Activated CD4-positive, alpha-beta T cell treated with anti-CD3 and anti-CD28 coated beads for 4 hours (primary cell): ENCODE measurements around the gene AUTS2.

Experiments
- DNase-seq, 2 donors: peaks; one replicate each; pipeline ENCODE4 v3.0.0-alpha.2; 2020

The AUTS2 gene

DNA sequence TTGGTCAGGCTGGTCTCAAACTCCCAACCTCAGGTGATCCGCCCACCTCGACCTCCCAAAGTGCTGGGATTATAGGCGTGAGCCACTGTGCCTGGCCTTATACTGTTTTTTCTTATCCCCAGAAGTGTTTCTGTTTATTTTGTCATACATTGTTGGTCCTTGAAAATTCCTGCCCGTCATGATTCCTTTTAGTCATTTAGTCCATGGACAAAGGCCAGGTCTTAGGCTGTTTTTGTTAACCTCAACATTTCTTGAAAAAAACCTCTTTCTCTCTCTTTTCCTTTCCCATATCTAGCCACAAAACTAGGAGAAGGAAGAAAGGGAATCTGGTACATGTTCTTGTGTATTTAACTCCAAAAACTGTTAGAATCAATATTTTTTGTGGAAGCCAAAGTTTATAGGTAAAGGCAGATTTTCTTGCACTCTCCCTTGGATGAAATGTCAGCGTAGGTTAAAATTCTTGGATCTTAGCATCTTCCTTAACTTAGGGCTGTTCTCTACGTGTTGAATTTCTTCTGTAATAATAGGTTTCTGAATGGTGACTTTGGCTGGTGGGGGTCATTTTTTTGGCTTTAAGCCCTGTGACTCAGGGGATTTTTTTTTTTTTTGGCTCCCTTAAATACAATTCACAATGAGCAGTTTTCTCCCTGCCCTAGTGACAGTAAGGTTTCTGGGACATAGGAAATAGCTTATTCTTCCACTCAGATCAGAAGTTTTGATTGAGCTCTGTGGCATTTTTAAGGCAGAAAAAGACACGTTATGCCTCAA is 500.8 kb downstream of the AUTS2 start:
- DNase-seq: no peak

DNA sequence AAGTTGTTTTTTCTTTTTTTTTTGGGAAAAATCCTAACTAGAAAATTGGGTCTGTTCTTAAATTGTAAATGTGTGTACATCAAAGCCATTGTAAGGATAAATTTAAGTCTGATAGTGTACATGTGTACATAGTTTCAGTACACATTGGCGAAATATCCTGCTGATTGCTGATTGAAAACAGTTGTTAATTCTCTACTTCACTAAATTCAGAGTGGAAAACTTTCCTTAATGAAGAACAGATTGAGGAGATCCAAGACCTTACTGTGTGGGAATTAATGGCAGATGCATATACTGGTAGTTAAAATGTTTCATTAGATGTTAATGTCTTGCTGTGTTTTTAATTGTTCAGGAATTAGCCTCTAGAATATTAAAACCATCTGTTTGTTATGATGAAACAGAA is 506.0 kb downstream of the AUTS2 start:
- DNase-seq: no peak

DNA sequence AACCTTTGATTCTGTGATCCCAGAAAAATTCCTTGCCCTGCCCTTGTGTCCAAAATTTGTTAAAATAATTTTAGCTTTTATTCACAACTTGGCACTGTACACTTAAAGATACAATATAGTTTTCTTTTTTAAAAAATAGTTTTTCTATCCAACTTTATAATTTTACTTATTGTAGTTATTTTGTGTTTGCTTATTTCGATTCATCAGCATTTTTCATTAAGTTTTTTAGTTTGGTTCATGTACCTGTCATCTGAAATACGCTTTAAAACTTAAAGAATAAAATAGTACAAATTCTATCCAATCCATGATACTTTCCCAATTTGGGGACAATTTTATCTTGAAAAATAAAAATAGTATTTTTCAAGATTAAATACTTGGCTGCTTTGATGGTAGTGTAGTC is 514.8 kb downstream of the AUTS2 start:
- no peak for DNase-seq

DNA sequence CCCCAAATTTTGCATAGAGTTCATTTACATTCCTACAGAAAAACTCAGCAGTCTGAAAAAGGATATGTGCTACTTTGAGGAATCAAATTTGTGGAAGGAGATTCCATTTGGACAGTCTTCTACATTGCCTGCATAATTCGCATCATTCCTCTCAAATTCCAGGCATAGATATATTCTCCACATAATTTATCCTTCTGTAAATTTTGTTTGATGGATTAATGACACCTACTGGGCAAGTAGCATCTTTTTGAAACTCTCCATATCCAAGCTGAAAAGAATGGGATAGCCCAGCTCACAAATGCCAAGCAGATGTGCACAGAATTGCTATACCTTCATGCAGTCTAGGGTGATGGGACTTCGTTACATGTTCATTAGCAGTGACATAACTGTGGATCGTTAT is 515.3 kb downstream of the AUTS2 start:
- DNase-seq: no peak

DNA sequence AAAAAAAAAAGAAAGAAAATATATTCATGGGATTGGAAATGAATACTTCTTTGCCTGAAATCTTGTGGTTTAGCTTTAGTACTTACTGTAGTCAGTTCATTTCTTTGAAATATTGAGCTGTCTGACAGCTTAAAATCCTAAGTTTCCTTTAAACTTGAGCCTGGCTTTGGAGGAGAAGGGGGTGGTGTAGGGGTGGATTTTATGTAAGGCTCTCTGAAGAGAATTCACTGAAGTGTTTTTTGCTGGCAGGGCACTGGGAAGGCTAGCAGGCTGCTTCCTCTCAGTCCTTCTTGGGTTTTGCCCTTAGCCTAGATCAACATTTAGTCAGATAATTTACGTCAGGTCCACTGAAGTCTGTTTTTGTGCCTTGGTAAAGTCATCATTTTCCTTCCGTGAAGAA is 516.5 kb downstream of the AUTS2 start:
- DNase-seq: no peak

DNA sequence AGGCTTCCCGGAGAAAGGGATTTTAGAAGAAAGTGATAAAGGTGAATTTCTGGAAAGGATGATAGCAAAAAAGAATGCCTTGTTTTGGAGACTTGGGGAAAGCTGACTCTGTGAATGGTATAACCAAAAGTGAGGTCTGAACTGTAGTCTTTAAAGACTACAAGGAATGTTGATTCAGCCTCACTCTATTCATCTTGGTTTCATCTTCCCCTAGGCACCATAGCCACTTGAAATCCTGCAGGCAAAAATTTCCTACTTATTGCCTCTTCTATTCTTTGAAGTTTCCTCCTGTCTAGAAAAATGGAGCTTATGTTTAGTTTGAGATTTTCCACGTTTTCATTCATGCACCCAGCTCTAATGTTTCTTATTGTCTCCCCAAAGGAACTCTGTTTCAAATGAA is 518.0 kb downstream of the AUTS2 start:
- DNase-seq: no peak

DNA sequence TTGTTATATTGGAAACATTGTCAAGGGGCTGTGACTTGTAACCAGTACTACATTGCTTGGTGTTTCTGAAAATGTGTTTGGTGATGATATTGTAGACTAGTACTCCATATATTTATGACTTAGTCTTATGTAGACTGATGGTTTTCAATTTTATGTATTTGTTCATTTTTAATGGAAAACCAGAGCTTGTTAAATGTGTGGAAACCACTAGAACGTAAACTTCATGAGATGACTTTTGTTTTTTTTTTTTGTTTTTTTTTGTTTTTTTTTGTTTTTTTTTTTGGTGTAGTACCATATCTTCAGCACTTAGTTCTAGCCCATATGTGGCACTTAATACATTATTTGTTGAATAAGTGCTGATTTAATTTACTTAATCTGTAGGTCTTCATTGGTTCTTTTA is 518.6 kb downstream of the AUTS2 start:
- DNase-seq: no peak

DNA sequence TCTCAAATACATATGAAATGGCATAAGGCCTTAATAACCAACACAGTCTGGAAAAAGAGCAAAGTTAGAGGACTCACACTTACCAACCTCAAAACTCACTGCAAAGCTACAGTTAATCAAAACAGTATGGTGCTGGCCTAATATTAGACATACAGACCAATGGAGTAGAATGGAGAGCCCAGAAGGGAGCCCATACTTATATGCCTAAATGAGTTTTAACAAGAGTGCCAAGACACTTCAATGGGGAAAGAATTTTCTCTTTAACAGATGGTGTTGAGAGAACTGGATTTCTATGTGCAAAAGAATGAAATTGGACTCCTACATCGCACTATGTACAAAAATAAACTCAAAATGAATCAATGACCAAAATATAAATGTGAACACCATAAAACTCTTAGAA is 522.6 kb downstream of the AUTS2 start:
- DNase-seq: no peak

DNA sequence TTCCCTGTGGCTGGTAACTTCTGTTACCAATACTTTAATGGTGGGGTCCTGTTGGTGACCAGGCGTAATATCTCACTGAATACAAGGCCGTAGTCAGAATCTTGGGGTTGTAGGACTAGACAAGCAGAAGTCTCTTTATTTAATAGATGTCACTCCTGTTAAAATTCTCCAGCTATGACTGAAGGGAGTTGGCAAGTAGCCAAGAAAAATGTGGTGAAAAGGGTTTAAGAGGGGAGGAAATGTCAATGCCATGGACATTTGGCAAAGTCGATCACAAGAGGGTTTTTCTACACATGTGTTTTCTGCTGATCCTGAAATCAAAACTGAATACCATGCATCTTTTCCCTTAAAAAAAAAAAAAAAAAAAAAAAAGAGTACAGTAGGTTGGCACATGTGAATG is 533.5 kb downstream of the AUTS2 start:
- DNase-seq: no peak

DNA sequence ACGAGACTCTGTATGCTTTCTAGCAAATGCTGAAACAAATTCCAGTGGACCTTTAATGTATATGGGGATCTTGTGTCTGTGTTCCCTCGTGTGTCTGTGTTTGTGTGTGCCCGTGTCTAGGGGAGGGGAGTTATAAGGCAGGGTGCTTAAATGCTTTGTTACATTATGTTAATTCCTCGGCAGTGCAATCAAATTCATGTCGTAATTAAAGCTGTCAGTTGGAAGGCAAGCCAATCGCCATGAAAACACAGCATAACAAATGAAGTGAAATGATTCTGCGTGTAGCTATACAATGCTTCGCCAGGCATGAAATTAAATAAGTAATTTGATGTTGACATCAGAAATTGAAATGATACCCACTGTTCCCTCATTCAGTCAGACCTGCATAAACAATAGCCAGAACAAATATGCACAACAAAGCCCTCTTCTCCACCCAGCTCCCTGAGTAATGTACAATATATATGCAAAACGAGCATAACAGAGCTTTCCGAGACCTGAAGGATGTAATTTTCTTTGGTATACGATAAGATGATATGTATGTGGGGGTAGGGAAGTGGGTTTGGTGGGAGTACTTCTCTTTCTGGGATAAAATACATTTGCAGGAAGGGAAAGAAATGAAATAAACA is 534.1 kb downstream of the AUTS2 start:
- no peak for DNase-seq

DNA sequence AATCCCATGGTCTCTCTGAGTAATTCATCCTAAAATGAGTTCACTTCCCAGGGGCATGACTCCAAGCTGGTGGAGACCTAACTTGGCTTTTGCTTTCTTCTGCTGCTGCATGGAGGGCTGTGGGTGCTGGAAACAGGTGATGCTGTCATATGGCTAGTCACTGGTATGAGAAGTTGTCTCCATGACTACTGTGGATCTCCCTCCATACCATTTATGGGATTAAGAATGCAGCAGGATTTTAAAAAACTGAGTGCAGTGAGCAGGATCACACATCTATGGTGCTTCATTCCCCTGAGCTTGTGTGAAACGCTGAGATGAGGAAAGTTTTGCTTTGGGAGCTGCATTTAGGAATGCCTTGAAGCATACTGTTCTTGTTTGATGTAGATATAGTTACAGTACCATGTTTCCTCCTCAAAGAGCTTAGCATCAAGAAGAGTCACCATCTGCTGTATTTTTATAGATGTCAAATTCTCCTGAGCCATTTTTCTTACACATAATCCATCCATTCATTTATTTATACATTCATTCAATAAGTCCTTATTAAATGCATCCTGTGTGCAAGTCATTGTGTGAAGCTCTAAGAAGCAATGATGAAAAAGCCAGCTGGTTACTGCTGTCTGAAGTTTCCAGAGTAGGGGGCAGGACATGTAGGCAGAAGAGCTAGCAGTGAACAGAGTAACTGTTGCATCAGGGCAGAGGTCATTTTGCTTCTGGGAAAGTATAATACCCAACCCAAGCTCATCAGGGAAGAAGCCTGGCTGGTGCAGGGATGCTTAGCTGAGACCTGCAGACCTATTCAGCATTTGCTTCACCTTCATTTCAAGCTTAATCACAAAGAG is 534.8 kb downstream of the AUTS2 start:
- no peak for DNase-seq

DNA sequence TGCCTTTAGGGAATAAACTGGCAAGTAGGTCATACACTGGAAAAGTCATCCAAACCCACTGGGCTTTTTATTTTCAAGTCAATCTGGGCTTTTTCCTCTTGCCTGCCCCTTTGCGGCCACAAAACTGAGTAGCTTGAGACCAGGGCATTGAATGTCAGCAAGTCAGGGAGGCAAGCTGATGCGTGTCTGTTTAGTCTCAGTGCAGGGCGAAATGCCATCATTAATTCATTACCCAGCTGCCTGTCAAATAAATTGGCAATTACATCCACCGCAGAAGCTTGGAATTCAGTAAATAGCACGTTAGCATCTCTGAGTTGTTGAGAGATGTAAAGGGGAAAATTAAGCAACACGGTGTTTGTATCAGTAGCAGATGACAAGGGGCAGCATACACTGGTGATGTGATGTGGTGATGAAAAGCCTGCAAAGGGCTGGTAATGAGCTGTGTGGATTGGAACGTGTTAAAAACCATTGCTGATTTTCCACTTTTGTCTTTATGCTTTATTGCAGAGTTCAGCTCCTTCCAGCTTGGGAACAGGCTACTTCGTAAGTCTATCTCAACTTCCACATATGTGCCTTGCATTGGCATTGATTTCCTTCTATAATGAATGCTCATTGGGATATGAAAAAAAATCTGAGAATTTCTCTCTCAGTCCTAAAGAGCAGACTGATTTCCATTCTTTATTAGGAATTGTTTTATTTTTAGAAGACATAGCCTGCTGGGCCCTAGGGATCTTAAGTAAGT is 535.9 kb downstream of the AUTS2 start:
- DNase-seq: no peak

DNA sequence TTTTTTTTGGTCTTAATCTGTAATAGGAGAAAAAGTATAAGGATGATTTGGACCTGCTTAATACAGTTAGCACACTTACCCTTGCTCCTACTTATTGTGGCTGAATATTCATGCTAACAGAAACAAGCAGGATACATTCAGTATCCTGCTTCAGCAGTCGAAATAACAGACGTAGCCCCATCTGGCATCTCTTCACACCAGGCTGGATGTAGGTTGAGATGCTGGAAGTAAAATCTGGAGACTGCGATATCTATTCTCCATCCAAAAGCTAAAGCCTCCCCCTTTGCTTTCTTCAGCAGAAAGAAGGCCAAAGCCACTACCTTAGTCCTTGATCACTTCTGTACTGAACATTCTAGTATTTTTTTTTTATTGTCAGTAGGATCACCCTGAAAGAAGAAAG is 537.4 kb downstream of the AUTS2 start:
- no peak for DNase-seq

DNA sequence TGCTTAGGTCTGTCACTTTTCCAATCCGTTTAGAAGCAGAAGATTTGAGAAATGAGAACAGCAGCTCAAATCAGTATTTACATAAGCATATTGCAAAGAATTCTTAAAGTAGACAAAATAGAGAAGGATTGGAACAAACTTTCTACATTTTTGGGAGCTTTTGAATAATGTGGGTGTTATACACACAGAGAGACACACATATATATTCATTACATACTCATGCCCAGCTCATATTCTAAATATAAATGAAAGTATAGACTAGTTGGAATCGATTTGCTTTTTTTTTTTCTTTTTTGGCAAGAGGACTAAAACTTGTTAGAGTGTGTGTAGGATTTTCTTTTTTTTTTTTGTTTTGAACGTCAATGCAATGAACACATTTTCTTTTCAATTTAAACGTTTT is 538.9 kb downstream of the AUTS2 start:
- no peak for DNase-seq

DNA sequence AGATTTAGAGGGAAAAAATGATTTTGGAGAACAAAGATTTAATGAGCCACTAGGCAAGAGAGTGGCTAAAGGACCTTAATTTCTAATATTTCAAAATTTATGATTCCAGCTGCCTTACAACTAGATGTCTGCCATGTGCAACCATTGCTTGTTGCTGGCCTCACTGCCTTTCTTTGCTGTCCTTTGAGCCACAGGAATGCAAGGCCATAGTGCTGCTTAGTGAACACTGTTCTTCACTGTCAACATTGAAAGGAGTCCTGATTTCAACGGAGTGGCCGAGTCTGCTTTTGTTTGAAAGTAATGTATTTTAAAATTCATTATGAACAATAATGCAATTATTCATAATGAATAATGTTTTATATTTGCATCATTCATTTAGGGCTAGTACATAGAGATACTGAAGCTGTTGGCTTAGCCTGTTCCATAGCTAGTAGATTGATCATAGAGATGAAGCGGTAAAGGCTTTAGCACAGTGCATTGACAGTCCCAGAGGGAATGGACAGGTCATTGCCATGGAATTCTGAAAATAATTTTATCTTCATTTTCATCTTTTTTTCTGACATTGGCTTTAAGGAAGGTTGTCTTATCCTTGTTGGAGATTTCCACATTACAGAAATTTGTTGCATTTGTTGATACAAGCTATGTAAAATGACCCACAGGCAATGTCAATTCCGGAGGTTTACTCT is 544.1 kb downstream of the AUTS2 start:
- DNase-seq: no peak

DNA sequence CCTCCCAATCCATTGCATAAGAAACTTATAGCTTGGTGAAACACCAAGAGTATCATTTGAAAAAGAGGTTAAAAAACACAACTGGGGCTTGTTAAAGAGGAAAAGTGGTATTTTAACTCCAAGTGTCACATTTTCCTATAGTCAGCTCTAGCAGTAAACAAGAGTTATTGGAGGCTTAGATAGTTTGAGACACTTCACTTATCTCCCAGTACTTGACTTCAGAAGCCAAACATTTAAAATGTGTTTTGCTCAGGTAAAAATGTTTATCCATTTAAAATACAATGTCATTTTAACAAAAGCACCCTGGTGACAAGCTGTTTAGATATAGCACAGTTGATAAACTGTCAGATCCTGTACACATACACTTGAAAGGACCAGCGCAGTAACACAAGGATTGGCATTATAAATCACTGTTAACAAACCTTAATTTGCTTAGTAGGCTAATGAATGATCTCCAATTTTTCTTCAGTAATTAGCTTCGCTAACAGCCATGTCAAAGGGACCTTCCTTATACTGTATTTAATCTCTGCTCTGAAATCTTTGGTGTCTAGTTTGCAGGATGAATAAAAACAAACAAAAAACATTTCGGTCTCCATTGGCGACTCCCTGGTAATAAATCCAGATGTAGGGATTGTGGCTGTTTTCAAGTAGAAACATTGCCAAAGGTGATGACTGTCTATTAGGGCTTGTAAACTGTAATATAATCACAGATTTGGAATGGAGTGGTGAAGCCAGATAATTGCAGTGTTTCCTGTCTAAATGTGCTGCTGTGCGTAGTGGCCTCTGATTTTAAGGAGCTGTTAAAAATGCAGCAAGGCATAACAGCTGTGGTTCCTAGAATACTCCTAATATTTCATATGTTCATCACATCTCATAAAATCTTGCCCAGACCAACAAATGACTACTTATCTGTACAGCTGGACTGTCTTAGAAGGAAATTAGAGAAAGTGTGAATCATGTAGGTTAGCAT is 545.1 kb downstream of the AUTS2 start:
- DNase-seq: no peak

DNA sequence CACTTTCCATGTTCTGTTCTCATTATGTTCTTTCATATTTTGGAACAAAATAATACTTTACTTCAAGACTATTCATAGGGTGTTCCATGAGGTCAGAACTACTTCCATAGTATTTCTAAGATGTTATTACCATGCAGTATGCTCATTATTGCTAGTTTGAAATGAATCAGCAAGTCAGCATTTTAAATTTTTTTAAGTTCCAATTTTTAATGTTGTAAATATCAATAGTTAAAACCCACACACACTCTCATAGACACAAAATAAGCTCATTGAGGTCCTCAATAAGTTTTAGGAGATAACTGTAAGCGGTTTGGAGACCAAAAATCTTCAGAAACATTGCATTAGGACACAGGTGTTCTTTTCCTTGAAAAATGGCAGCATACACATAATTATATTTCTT is 550.7 kb downstream of the AUTS2 start:
- DNase-seq: no peak

DNA sequence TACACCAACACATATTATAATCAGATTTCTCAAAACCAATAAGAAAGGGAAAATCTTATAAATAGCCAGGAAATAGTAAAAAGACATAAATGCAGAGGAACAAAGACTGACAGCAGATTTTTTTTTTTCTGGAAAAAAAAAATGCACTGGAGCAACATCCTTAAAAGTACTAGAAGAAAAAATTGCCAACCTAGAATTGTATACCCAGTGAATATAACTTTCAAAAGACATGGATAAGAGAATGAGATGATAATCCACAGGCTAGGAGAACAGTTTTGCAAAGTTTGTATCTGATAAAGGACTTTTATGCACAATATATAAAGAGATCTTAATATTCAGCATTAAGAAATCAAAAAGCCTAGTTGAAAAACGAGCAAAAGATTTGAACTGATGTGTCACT is 554.0 kb downstream of the AUTS2 start:
- no peak for DNase-seq

DNA sequence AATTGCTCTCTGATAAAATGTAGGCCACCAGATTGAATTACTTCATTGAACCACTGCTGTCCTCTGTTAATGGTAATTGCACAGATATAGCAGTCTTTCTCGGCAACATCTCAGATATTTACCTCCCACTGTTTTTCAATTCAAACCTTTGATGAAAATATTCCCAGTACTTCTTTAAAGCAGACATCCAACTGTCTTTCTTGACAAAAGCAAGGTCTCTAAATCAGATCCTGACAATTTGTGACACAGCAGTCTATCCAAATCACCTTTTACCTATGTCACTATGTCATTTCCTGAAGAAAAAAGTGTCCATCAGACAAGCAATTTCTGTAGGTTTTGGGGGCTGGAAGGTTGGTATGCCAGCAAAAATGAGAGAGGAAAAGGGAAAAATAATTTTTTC is 555.7 kb downstream of the AUTS2 start:
- DNase-seq: no peak

DNA sequence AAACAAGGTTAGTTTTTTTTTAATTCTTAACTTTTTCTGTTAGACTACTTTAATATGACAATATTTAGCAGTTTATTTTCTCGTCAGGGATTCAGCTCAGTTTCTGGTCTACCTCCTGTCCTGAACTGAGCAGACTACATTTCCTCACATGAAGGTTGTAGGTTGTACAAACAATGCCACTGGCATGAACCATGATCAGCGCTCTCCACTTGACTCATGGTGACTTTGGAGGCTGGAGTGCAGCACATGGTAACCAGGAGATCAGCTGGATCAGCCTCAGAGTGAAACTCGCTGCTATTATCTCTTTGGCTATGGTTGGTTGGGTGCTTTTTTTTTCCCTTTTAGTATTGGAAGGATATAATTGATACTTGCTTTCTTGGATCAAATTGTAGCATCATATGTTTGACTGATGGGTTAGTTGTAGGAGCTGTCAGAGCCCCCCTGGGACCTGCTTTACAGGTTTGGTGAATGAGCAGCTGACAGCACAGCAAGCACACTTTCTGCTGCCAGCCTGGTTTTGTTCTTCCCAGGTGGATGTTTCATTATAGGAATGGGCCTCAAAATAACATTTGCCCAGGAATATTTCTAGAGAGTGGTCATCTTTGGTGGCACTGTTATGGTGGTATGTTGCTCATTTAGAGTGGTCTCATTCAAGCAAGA is 556.4 kb downstream of the AUTS2 start:
- no peak for DNase-seq

DNA sequence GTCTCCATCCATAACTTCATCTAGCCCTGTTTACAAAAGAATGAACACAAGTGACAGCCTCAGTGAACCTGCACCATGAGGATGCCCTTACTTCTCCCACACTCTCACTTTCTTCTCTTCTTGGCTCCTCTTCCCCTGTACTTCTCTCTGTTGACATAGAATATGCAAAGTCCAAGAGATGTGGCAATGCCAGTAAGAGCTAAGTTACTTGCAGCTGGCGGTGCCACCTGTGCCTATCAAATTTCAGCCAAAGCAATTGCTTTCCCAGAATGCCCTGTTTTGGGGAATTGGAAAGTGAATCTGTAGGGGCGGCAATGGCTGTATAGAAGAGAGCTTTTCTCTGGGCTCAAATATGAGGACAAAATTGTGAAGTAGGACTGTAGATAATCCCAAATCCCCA is 557.8 kb downstream of the AUTS2 start:
- no peak for DNase-seq
